Activated CD4-positive, CD25-positive, alpha-beta regulatory T cell (primary cell): ENCODE measurements around the gene STX8.
"Not testable (repeated sequence)": the region's sequence is repeated elsewhere in the genome, so short reads cannot be mapped to it uniquely, and the experiment has no call there.

ENCODE experiments used
- DNase-seq, 4 experiments: peaks; one replicate each; lab custom pipeline; 2025; lab: John Stamatoyannopoulos, UW

STX8 gene

DNA sequence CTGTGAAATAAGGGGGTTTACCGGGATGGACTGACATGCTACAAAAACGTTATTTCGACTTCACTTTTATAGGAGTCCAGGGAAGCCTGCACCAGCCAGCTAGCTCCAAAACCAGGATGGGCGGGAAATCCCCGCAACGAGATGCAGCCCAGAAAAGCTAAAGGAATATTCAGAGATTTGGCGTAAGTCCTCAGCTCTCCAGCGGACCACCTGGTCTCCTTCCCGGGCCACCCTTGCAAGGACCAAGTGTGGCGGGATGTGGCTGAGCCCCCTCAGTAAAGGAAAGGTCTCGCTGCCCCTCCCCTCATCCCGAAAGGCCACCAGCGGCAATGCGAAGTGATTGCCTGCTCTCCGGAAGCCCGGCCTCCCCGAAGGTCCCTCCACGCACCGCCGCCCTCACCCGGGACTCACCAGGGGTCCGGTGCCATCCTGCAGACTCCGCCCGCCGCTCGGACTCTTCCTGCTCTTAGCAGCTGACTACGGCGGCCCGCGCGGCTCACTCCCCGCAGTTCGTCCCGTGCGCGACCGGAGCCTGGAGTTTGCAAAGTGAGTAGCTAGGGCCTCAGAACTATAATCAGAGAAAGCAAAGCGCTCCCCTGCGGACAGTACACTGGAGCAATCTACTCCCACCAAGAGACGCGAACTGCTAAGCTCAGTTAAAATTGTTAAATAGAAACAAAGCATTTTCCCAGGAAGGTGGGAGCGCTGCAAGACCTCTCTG is at the start of gene STX8:
TSS of gene STX8 (minus strand) at position 440 of the 721 bp plus-strand sequence. CDS start at position 428, 12 bp downstream.
- DNase-seq: peak; percentile 48 to 73 (median 65)

DNA sequence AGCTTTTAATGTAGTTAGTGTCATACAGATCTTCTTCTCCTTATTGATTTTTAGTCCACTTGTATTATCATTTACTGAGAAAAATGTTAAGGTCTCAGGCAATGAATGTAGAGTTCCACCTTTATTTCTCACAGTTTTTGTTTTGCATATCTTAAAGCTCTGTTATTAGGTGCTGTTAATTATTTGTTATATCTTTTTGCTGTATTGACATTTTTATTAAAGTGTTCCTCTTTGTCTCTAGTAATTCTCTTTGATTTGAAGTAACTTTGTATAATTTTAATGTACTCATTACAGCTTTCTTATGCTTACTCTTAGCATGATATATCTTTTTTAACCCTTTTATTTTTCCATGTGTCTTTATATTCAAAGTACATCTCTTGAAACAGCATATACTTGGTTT is 47.3 kb upstream of the STX8 start:
- no peak for DNase-seq

DNA sequence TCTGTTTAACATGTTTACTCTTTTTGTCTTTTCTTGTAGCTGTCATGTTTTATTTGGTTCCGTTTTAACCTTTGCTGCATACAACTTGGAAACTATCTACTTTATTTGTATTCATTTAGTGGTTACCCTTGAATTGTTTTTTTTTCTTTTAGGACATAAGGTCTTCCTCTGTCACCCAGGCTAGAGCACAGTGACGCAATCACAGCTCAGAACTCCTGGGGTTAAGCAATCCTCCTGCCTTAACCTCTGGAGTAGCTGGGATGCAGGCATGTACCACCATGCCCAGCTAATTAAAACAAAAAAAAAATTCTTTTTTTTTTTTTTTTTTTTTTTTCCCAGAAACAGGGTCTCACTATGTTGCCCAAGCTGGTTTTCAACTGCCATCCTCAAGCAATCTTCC is 39.9 kb upstream of the STX8 start:
- no peak for DNase-seq

DNA sequence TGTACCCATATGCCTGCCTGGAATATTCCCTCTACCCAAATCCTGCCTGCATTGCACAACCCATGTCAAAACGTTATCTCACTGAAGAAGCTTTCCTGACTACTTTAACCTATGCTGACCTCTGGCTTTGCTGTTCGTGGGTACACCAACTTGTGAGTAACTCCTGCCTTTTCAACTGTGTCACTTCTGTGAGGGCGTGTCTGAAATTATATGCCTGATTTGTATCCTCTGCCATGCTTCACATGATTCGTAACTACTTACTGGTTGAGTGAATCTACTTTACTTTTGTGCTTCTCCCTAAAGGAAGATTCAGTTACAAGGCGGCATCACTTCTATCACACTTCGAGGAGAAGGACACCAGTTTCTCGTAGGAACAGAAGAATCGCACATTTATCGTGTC is 36.4 kb upstream of the STX8 start:
- DNase-seq: no peak

- DNase-seq: no peak
Measured at GRCh38 chr17:9611557-9611956, 35.9 kb upstream of the STX8 start.

DNA sequence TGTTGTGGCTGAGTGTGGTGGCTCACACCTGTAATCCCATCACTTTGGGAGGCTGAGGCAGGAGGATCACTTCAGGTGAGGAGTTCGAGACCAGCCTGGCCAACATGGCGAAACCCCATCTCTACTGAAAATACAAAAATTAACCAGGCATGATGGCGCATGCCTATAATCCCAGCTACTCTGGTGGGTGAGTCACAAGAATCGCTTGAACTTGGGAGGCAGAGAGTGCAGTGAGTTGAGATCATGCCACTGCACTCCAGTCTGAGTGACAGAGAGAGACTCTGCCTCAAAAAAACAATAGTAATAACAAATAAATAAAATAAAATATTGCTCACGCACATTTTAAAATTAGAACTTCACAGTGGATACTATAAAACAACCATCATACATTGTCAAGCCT is 31.4 kb upstream of the STX8 start:
- not testable (repeated sequence) for DNase-seq

- no peak for DNase-seq
Measured at GRCh38 chr17:9606453-9606852, 30.8 kb upstream of the STX8 start.

DNA sequence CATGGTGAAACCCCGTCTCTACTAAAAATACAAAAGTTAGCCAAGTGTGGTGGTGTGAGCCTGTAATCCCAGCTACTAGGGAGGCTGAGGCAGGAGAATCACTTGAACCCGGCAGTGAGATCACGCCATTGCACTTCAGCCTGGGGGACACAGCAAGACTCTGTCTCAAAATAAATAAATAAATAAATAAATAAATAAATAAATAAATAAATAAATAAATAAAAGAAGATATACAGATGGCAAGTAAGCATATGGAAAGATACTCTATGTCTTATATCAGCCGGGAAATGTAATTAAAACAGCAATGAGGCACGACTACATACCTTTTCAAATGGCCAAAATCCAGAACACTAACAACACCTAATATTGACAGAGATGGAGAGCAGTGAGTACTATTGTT is 29.0 kb upstream of the STX8 start:
- not testable (repeated sequence) for DNase-seq

- no peak for DNase-seq
Measured at GRCh38 chr17:9598661-9599060, 23.0 kb upstream of the STX8 start.

GRCh38 chr17:9597638-9598037 is 22.0 kb upstream of the STX8 start:
- not testable (repeated sequence) for DNase-seq

DNA sequence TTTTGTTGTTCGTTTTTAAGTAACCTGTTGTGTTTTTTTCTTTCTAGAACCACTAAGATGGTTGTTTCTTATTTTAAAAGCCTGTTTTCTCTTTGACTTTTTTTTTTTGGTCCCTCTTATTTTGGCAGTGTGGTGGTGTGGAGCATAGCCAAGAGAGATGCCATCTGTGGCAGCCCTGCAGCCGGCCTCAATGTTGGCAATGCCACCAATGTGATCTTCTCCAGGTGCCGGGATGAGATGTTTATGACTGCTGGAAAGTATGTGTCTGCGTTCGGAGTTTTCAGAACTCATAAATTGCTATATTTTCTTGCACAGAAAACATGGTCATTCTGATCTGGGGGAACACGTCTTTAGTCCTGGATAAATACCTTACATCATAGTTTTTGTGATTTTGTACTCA is 18.4 kb upstream of the STX8 start:
- no peak for DNase-seq

DNA sequence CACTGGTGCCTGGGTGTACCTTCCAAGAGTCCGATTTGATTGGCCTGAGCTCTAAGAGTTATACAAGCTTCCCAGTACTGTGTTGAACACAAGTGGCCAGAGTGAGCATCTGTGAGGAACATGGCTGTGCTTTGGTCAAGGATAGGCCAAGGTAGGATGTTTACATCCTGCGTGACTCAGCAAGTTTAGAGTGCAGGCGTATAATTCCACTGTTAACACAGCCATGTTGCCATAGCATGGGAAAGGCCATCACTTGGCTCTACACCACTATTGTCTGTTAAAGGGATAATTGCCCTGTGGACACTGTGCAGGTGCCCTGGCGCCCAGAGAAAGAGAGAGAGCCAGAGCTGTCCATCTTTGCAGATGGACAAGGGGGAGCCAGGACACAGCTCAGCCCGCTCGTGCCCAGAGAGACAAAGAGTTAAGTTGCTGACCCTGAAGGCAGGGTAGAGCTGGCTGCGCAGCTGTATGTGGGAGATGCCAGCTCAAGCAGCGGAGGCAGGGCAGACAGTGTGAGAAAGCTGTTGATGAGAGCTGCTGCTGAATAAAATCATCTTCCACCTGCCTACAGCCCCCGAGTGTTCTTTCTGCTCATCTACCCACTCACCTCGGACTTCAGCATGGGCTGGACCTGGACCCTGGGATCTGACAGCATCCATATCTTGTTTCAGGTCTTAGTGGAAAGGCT is 12.5 kb upstream of the STX8 start:
- DNase-seq: no peak

DNA sequence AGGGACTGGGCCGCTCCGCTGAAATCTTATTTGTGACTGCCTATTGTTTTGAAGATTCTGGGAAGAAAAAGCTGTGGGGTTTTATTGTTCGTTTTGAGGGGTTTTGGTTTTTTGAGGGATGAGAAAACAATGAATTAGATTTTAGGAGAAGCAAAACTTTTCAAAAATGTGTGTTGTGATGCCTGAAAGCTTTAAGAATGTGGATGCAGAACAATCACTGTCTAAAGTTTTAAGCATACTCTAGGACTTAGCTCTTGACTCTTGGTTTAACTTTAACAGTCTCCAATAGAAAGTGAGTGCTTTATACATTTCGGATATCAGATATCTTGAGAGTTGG is 1.7 kb upstream of the STX8 start:
- DNase-seq: no peak

GRCh38 chr17:9576521-9577372 is 1.1 kb upstream of the STX8 start, which contains the start of gene CFAP52:
TSS of gene CFAP52 (plus strand) at chr17:9576642. CDS start at chr17:9576696, 54 bp downstream.
- DNase-seq: peak; percentile 32 to 59 (median 44)

DNA sequence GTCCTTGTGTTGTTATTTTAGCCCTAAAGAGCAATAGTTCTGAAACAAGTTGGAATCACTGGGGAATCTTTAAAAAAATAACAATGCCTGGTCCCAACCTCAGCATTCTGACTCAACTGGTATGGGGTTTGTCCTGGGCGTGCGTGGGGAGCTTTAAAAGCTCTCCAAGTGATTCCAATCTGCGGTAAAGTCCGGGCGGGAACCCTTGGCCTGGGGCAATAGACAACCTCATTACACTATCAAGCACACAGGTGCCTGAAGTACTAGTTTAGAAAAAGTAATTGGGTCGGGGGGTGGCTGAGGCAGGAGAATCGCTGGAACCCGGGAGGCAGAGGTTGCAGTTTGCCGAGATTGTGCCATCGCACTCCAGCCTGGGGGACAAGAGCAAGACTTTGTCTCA is 4.4 kb downstream of the STX8 start:
- no peak for DNase-seq

DNA sequence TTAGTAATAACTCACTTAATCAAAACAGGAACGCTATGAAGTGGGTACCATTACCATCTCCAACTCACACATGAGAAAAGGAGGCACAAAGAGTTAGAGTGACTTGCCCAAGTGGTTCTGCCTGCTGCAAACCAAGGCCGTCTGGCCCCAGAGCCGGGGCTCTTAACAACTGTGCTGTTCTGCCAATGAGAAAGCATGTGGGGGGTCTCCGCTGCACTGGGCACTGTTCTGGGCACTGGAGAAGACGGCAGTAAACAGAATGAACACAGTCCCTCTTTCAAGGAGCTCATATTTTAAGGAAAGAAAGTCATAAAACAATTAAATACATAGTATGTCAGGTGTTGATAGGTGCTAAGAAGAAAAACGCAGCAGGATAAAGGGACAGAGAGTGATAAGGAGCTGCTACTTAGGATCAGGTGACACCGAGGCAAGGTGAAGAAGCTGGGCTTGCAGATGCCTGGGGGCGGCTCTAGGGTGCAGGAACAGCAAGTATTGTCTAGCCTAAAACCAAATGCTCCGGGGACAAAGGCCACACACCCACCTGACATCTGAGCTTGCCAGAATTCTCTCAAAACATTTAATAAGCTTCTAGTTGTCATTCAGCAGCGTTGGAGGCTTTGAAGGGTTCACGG is 6.5 kb downstream of the STX8 start:
- no peak for DNase-seq

GRCh38 chr17:9568004-9568403 is 7.6 kb downstream of the STX8 start:
- no peak for DNase-seq

GRCh38 chr17:9566739-9567138 is 8.9 kb downstream of the STX8 start:
- DNase-seq: not testable (repeated sequence)

GRCh38 chr17:9566067-9566466 is 9.6 kb downstream of the STX8 start:
- DNase-seq: no peak

DNA sequence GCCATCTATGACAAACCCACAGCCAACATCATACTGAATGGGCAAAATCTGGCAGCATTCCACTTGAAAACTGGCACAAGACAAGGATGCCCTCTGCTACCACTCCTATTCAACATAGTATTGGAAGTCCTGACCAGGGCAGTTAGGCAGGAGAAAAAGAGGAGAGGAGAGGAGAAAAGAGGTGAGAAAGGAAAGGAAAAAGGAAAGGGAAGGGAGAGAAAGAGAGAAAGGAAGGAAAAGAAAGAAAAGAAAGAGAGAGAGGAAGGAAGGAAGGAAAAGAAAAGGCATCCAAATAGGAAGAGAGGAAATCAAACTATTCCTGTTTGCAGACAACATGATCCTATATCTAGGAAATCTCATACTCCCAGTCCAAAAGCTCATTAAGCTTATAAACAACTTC is 11.5 kb downstream of the STX8 start:
- DNase-seq: no peak

DNA sequence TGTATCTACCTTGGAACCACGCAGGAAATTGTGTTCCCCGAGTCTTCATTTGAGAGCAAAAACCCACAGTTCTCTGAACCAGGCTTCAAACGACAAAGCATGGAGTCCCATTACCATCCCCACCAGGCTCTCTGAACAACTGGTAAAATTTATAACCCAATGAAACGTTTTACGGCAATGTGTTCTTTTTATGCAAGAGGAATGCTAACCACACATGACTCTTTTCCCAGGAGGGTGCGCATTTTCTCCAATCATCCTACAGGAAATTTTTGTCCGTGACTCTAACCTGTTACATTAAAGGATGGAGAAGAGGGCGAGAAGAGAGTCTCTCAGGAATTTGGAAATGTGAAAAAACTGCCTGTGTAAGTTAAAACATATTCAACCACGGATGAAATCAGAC is 17.8 kb downstream of the STX8 start:
- no peak for DNase-seq

DNA sequence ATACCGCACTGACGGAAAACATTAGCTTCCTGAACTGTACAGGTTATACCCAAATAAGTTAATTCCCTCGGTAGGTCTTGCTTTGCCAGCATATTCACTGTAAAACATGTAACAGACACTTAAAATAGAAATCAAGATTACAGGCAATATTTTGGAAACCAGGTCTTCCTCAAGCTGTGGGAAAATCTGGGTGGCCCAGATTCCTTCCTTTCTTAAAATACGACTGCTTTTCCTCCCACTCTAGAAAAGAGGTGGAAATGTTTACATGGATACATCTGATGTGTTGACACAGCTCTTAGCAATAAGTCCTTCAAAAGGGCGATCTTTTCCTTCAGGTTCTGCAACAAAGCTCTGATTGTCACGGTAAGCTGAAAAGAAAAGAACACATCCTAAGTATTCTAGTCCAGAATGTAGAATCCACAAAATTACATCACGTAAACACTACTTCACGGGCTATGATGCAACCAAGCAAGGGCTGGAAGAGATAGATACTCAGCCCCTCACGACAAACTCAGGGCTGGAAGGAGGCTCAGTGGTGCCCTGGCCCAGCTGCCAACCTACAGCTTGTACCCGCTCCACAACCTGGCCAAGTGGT is 18.4 kb downstream of the STX8 start:
- no peak for DNase-seq
